Heart left ventricle (tissue), 13 donors: ENCODE data around the gene CEP250.

ENCODE experiments used
- CTCF ChIP-seq, 12 donors: fragments of 200-600 bp; sonication (generic) in 4 of 12; IDR thresholded peaks; one replicate each; pipeline versions ENCODE4 v1.5.0 to v1.8.0; 2018 to 2022; ENCODE audit warnings: antibody characterized with exemption in 12 of 12, mild to moderate bottlenecking in 5 of 12
- POLR2A ChIP-seq, 2 donors: fragments of 450-650 bp; IDR thresholded peaks; one replicate each; pipeline ENCODE4 v1.6.1; 2017; ENCODE audit warnings: antibody characterized with exemption in 2 of 2, mild to moderate bottlenecking in 2 of 2, moderate library complexity in 2 of 2
- donor health status: ischemic (EF 13 %, LVEDD 7.1; RV severe dilation, severe dysfunction).
- donor health status: DM: no; HTN: yes; CAD: no.
- donor health status: DM: no; HTN: no; CAD: no.
- donor health status: ischemic (EF 25% LVEDD 6.9; RV normal size, moderate dysfunction).
- donor health status: ischemic (EF 25% LVEDD 5.7; RV mildly dilated, moderate dysfunction).
- donor health status: ischemic (EF 35%, LVEDD 5.7; RV mildly dilated, moderate dysfunction).
- donor health status: nonischemic (EF 11% LVEDD 7.7; RV severe dilation, severe dysfunction).
- donor health status: DM: yes; HTN: yes; CAD: no.
- donor health status: PGD.
- donor health status: ischemic (EF 29% LVEDD 5.4; RV normal size, mild dysfunction).
- donor health status: nonischemic (EF 23%, LVEDD 6.1; RV moderate dilation, normal function).

GRCh38 chr20:35434085-35435005 is 21.1 kb upstream of the CEP250 start:
- TF ChIP-seq CTCF (IDR thresholded peaks at IDR 0.05) (no peak), POLR2A (IDR thresholded peaks at IDR 0.05) (no peak)
